ENCODE results near the gene C4orf46.

DNA sequence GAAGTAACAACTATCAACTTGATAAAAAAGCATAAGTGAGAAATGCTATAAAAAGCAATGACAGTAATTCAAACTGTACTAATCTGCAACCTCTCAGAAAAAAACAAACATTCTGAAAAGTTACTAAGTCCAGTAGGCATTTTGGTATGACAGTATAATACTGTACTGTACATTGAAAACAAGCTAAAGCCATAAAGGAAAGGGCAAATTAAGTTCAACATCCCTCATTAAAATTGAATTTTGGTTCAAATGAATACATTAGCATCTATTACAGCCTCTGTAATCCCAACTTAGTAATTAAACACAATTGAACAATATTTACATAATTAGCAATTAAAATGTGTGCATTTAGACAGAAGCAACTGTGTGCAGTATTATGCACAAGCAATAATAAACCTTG is 53.7 kb downstream of the C4orf46 start:
- TF ChIP-seq CTCF (conservative IDR thresholded peaks at IDR 0.05; ENCODE audit: low read length) (no peak), EZH2phosphoT487 (IDR thresholded peaks at IDR 0.05; ENCODE audit: borderline replicate concordance, low read depth, low read length) (no peak)

Data from OCI-LY7 (cell line).